Inflammatory macrophage treated with lipopolysaccharide for 4 hours (primary cell): ENCODE measurements around the gene LARGE1.

ENCODE experiments used
- DNase-seq: peaks from one replicate; pipeline ENCODE4 v3.0.0-alpha.2; 2020

LARGE1 gene

DNA sequence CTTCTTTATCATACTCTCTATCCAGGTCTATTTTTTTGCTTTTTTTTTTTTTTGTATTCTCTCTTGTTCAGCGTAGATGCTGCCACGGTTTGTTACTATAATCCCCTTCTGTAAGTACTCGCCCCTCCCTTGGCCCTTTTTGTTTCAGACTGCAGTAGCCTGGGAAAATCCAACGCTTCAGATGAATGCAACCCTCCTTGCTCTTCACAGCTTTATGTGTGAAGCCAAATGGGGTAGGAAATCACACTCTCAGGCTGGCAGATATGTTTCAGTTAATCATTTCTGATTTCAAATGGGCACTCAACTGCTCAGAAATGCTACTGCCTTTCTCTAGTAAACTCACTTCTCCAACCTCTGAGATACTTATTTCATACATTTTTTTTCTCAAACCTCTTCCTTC lies 149.1 kb downstream of the LARGE1 start:
- no peak for DNase-seq

DNA sequence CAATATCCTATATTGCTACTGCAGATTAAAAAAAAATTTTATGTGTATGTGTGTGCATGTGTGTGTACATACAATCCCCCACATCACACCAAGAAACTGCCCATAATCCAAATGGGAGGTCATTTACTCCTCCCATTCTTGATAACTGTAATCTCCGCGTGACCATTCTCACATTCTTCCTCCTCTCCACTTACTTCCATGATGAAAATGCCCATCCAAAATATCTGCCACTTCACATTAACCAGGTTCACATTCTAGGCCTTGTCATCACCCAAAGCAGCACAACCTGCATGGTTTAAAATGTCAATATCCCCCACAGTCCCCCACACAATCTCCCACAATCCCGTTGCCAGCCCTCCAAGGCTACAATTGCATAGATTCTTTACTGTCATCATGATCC lies 149.6 kb downstream of the LARGE1 start:
- DNase-seq = no peak

DNA sequence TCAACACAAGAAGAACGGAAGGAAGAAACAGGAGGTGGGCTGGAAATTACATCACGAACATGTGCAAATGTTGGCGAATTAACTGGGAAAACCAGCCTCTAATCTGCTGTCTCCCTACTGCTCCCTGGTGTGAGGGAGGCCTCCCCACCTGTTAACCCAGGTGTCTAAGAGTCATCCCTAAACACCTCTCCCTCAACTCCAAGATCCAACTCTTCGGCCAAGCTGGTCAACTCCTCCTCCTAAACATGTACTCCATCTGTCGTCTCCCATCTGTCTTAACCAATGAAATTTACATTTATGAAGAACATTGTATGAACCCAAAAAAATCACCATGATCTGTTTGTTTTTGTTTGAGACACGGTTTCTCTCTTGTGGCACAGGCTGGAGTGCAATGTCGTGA lies 154.2 kb downstream of the LARGE1 start:
- DNase-seq = no peak

DNA sequence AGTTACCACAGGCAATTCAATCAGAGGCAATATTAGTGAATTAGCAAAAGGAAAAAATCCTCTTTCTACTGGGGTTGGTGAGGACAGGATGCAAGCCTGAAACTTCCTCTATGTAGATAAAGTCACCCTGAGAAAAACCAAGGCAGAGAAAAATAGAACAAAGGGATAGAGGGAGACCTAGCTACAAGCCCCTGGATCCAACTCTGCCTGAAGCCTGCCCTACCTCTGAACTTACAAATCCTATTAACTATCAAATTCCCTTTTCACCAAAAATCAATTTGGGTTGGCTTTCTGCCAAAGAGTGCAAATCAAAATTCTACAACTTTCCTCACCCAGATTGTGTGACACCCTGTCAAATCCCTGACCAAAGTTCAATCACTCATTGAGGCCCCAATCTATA lies 161.3 kb downstream of the LARGE1 start:
- no peak for DNase-seq

DNA sequence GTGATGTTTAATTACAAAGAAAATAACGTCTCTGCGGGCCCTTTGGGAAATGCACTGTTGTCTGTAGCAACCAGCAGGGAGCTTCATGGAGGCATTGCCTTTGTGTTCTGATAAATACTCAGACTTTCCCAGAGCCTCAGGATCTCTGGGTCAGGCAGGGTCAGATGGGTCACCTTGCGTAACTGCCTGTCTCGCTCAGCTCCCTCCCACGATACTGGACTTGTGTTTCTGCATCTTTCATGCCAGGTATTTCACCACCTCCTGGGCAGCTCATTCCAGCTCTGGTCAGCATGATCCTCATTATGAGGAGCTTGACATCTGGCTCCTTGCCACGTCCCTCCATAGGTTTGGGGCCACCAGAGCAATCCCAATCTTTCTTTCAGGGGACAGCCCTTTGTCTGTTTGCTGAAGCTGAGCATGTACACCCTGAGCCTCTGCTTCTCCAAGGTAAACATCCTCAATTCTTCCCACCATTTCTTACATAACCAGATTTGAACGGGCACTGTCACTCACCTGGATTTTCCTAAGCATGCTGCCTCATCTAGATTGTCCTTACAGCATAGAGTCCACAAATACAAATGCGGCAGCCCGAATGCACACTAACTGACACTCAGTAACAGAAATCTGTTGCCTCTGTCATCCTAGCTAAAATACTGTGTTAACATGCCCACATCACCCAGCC lies 162.3 kb downstream of the LARGE1 start:
- no peak for DNase-seq

DNA sequence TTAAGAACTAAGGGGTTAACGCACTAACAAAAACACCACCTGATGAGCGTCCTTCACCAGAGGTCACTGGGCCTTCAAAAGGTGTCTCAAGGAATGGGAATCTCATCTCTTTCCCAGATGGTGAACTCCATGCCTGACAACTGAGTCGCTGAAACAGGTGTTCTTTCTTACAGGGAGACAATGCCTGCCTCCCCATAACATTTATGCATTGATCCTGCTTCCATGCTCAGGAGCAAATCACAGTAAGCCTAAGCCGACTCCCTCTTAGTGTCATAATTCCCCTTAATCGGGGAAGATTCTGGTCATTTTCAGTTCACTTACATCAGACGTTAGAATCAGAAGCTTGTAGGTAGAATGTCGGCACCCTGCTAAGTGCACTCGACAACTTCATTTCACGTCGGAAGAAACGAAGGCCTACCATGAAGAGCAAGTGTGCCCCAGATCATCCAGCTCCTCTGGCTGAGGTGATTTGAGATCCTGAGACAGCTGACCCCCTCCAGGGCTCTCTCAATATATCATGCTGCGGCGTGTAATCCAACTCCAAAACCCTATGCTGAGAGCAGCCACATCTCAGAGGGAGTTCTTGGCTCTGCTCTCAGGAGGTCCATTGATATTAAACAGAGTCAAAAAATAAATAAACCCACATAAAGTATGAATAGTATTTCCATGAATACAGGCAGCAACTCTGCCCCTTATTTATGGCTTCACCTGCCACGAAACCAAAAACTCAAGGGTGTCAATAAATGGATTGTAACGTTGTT lies 163.1 kb downstream of the LARGE1 start:
- no peak for DNase-seq

DNA sequence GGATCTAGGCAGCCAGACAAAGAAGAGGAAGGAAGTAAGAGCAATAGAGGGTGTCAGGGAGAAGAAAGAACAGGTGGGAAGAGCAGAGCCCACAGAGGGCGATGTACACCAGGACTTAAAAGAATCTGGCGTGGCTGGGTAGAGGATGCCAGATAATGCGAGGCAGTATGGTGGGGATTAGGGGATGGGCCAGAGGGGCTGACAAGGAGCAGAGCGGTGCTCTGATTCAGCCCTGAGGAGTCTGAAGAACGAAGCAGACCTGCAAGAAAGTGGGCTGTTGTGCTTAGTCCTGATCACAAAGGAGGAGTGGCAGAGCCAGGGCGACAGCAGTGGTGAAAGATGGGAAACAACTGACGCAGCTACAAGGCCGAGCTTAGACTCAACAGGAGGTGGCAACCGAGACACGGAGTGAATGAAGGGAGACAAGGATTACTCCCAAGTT lies 163.7 kb downstream of the LARGE1 start:
- no peak for DNase-seq

DNA sequence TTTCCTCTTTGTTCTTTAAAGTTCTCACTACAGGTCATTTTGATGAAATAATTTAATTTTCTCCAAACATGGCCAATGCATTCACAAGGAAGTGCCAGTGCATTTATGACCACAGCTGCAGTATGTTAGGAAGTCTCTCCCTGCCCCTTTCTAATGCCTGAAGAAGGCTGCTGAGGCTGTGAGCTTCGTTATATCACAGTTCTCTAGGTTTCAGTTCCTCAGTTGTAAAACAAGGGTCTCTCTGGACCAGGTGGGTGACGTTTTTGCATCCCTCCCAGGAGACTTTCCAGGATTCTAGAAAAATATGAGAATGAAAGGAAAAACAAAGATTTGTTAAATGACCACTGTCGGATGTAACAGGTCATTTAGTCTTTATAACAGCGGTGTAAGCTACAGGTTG lies 171.6 kb downstream of the LARGE1 start:
- DNase-seq = no peak

DNA sequence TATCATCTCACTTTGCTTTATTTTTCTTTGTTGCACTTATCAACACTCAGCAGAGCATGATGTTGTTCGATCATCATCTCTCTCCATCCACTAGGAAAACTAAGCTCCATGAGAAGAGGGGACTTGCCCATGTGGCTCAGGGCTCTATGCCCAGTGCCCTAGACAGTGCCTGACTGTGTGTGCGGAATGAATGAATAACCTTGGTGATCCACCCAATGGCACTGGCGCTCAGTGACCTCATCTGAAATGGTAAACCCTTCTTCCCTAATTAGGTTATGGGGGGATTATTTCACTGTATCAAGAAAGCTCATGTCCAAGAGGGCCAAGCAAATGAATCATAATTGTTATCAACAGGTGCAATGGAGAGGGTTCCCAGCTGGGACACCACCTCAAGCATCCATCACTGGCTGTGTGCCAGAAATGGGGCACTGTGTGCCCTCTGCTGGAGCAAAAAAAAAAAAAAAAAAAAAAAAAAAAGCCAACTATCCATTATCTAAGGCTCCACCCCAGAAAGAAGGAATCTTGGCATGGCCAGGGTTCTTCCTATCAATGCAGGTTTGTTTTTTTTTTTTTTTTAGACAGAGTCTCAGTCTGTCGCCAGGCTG lies 172.6 kb downstream of the LARGE1 start:
- DNase-seq = no peak

DNA sequence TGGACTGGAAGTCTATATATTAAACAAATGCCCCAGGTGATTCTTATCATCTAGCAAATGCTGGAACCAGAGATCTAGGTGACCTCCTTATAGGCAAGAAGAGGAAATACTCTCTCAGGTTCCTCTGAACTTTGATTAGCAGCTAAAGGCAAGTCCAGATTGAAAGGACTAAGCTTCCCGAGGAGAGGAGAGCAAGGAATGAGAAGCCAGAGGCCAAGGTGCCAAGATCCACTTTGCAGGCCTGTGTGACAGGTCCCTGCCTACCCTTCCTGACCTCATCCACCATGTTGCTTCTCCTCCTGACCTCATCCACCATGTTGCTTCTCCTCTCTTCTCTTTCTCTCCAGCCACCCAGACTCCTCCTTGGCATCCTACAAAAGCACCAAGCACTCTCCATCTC lies 173.2 kb downstream of the LARGE1 start:
- DNase-seq = no peak

DNA sequence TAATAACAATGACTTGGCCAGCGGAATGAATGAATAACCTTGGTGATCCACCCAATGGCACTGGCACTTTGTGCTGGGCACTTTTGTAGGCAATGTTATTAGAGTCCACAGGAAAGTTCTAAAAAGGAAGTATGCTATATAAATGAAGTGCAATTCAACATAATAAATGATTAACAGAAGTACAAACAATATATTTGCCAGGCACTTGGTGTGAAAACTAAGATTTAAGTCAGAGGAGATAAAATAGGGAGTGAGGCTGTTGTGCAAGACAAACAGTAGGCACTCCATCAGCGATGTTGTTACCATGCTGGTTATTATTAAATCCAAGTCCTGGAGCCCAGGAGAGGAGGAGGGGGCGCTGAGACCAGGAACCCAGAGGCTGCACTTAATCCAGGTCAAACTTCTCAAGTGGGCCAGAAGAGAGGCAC lies 173.8 kb downstream of the LARGE1 start:
- DNase-seq = no peak

DNA sequence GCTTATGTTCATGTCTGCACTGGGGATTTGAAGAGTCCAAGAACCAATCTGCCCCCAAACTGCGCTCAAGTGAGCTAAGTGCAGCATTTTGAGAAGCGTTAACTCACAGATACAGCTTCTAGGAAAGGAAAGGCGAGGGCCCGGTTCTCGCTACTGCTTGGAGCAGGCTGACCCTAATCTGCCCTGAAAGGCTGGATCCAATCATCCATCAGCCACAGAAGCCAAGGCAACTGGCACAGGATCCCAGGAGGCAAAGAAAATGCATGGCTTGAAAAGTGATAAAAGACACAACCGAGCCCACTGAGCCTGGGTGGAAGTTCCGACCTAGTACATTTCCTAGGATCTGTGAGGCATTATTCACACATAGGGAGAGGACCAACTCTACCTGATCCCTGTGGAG lies 174.8 kb downstream of the LARGE1 start:
- DNase-seq = no peak

DNA sequence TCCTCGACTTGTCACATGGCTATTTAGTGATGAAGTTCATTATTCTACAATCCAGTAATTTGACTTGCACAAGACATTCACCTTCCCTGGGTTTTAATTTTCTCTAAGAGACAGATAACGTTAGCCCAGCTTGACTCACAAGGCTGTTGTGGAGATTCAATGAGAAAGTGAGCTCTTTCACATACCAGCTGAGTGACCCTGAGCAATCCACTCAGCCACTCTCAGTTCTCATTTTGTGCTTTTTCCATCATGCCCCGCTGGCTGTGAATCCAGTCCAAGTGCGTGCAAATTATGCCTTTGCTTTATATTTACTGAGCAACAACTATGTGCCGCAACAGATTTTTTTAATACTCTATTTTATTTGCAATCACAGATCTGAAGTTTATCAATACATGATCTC lies 176.5 kb downstream of the LARGE1 start:
- no peak for DNase-seq

DNA sequence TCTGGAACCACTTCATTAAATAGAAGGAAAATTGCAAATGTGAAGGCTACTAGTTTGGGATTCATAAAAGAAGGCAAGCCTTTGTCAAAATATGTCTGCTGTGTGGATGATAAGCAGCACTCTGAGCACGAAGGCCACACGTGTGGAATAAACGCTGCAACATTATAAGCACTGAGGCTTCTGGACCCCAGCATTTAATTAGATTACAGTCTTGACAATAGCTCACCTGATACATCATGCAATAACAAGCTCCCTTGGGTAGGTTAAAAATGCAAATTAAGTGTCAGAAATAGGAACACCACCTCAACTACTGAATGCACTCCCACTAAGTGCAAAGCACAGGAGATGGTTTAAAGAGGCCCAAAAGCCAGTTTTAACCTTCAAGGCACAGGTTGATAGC lies 179.3 kb downstream of the LARGE1 start:
- no peak for DNase-seq

DNA sequence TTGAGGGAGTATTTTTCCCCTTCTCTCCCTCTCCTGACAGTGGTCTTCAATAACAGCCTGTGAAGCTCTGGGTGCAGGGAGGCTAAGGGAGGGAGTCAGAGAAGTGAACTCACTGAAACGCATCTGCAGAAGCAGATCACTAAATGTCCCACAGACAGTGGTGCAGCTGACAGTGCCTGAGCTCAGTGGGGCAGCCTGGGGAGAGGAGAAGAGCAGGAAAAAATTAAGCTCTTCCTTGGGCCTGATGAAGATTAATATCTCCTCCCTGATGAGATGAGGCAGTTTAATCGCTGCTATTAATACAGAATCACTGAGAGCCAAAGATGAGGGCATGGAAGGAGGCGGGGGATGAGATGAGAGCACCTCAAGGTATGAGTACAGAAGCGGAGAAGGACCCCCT lies 180.8 kb downstream of the LARGE1 start:
- no peak for DNase-seq

DNA sequence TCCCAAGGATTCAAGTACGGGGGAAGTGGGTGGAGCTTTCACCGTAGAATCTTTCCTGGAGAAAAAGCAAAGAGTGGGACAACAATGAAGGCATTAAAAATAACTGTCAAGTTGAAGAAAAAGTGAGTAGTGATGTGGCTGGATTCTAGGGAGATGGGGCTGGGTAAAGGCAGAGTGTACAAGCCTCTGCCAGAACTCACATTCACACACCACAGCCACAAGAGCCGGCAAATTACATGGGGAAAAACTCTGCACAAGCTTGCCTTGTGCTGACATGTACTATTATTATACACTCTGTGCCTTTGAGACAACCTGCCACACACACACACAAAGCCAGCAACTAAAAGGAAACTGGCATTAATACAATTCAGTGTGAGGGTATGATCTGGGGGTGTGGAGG lies 182.6 kb downstream of the LARGE1 start:
- DNase-seq = no peak

DNA sequence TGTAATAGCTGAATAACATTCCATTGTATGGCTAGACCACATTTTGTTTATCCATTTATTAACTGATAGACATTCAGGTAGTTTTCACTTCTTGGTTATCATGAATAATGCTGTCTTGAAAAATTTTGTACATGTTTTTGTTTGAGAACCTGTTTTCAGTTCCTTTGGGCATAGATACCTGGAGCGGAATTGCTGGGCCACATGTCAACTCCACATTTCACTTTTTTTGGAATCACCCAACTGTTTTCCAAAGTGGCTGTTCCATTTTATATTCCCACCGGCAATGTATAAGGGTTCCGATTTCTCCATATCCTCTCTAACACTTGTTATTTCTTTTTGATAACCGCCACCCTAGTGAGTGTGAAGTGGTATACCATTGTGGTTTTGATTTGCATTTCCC lies 184.3 kb downstream of the LARGE1 start:
- DNase-seq = no peak

DNA sequence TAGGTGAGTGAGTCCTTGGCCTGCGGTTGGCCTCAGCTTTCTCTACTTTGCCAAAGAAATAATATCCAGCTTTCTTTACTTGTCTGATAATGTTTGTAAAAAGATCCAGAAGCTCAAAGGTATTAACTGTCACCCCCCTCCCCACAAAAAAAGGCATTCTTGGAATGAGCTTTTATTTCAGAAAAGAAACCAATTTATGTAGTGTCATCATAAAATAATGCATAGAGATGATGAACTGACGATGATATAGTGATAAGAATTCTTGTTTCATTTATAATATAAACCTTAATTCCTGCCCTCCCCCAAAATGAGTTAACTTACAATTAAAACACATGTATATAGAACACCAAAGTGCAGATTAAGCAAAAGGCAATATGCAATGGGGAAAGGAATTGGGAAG lies 191.4 kb downstream of the LARGE1 start:
- DNase-seq = no peak

DNA sequence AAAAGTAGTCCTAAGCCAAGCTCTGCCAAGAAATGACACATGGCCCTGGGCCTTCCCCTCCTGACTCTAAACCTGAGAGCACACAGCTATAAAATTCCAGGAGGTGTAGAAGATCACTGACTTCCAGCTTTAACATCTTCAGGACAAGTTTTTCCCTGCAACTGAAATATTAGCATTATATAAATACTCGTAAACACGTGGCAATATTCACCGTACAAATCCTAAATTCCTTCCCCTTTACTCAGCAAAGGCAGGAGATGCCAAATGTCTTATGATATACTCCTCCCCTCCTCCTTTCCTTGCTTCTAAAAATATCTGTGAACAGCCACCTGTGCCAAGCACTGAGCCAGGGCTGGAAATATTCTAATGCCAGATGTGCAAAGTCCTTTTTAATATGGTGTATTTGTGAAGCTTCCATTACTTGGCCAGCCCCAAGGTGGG lies 194.0 kb downstream of the LARGE1 start:
- DNase-seq = no peak

DNA sequence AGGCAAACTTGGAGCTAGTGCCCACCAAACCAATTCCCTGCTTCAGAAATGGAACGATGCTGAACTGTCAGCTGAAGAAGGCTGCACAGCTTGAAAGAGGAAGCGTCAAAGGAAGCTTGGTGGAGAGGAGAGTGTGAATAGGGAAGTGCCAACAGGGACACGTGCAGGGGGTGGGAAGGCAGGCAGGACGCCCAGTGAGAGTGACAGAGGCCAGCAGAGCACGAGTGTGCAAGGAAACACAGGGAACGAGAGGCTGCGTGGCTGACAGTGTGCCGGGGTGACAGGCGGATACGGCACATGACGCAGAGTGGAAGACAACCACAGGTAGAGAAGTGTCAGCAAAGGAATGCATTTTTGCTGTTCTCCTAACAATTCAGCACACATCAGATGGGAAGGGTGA lies 196.4 kb downstream of the LARGE1 start:
- no peak for DNase-seq

DNA sequence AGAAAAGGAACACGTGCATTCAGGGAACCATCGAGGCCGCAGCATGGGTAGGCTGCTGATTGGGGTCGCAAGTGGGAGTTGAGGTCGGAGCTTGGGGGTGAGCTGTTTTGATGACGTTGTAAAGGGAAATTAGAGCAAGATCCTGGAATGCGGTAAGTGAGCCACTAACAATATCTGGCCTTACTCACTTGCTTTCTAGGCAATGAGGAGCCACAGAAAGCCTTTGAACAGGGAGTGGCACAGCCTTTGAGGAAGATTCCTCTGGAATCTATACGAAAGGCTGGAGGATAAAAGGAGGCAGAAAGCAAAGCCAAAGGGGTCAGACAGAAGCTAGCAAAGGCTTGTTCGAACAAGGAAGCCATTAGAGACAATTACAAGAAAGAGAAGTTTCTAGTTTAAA lies 197.5 kb downstream of the LARGE1 start:
- DNase-seq = no peak

DNA sequence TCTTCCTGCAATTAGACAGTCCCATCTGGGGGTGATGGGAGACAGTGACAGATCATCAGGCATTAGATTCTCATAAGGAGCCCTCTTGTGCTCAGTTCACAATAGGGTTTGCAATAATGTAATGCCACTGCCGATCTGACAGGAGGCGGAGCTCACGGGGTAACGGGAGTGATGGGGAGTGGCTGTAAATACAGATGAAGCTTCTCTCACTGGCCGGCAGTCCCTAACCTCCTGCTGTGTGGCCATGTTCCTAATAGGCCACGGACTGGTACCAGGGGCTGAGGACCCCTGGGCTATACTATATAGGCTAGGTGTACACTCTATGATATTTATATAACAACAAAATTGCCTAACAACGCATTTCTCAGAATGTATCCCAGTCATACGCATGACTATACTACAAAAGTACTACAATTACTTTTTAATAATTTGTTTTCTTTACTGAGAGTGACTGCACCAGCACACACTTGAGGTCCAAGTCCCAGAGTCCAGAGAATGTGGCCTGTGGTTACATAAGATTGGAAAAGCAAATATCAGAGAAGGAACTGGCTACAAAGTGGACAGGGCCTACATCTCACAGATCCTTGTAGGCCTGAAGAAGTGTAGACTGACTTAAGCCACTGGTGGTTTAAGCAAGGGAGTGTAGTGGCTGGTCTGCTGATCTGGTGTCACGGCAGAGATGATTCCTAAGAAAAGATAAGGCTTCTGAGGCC lies 200.0 kb downstream of the LARGE1 start:
- no peak for DNase-seq

DNA sequence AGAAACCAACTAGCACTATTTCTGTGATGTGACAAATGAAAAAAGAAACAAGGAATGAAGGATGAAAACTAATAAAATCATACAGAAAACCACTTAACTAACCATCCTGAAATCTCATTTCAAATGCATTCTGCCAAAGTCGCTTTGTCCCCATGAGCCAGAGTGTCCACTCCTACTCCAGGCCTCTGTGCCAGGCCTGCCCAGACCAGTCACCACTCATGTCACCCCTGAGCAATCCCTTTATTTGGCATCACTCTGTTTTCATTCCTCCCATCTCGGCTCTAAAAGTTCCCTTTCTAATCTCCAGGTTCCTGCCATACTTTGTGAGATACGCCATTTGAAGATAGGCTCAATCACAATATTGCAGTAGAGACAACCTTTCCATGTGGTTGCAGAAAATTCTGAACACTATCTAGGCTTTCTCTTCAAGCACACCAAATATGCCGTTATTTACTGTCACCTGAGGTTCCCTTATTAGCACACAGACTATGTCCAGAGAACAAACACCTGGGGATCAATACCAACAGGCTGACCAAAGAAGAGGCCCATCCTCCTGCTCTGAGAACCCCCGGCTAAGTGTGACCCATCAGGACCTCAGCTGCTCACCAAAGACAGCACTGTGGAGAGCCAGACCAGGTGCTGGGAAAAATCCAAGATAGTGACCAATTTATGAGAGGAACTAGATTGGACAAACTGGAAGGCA lies 202.4 kb downstream of the LARGE1 start:
- DNase-seq = no peak
